H1 (cell line): ENCODE results near the gene GALNT15. TPM values are rescaled to one million over a fixed set of nuclear protein-coding genes. Genes with fewer than 3 reads are reported as not detected.

ENCODE experiments used
- CTCF ChIA-PET: fragments of 300-600 bp; sonication (Branson Sonifier 250); formaldehyde crosslinking; loops from one replicate; lab custom pipeline; 2021; ENCODE audit not compliant: partially characterized antibody; lab: Charles Lee
- POLR2A ChIA-PET: fragments of 300-600 bp; sonication (Branson Sonifier 250); formaldehyde crosslinking; loops from one replicate; lab custom pipeline; 2021; ENCODE audit warnings: inconsistent platforms; ENCODE audit not compliant: partially characterized antibody; lab: Charles Lee
- DNase-seq, 2 experiments: peaks; one replicate each; pipeline versions ENCODE4 v3.0.0 to v3.0.0-alpha.2; 2010 to 2022; ENCODE audit warnings: low spot score in 2 of 2, low read depth in 1 of 2, mixed read lengths in 1 of 2
- FAIRE-seq: peaks from 2 replicates; lab custom pipeline; 2011; peaks lifted over from hg19 to GRCh38; lab: Jason Lieb, UNC
- H2AFZ ChIP-seq: 2 replicates; pipeline ENCODE4 v1.8.1; 2012; ENCODE audit warnings: low read length, inconsistent platforms
- H2AK5ac ChIP-seq: 2 replicates; pipeline ENCODE4 v1.6.1; 2013; ENCODE audit warnings: low read depth, low read length
- H2BK120ac ChIP-seq: replicated peaks from 2 replicates; pipeline ENCODE3; 2013; ENCODE audit warnings: low read depth, low read length, inconsistent platforms
- H2BK12ac ChIP-seq: 2 replicates; pipeline ENCODE4 v1.6.1; 2013; ENCODE audit warnings: low read depth, low read length
- H2BK15ac ChIP-seq: 2 replicates; pipeline ENCODE4 v1.6.1; 2013; ENCODE audit warnings: low read length
- H2BK20ac ChIP-seq: 2 replicates; pipeline ENCODE4 v1.6.1; 2013; ENCODE audit warnings: low read length
- H2BK5ac ChIP-seq: 2 replicates; pipeline ENCODE4 v1.6.1; 2013; ENCODE audit warnings: low read depth, low read length
- H3K14ac ChIP-seq: 2 replicates; pipeline ENCODE4 v1.6.1; 2013; ENCODE audit warnings: inconsistent platforms; ENCODE audit not compliant: insufficient read length
- H3K18ac ChIP-seq: 2 replicates; pipeline ENCODE4 v1.6.1; 2013; ENCODE audit warnings: low read length; ENCODE audit errors: extremely low read depth
- H3K23ac ChIP-seq: 2 replicates; pipeline ENCODE4 v1.6.1; 2013; ENCODE audit warnings: inconsistent platforms; ENCODE audit not compliant: insufficient read length
- H3K23me2 ChIP-seq: 2 replicates; pipeline ENCODE4 v1.6.1; 2013; ENCODE audit warnings: low read depth, low read length
- H3K27ac ChIP-seq: 2 replicates; pipeline ENCODE4 v1.6.1; 2011; ENCODE audit warnings: low read depth, low read length, inconsistent platforms
- H3K27me3 ChIP-seq, 4 experiments: replicated peaks in 1 of 4; 1 replicate in 1 of 4; 2 replicates in 3 of 4; pipeline versions ENCODE4 v1.6.1 to v1.8.1; 2011 to 2013; ENCODE audit warnings: low read length in 3 of 4, mild to moderate bottlenecking in 3 of 4, inconsistent platforms in 2 of 4, mixed read lengths in 2 of 4, moderate library complexity in 1 of 4; ENCODE audit not compliant: control insufficient read depth in 3 of 4, insufficient read depth in 3 of 4; ENCODE audit errors: extremely low read depth in 1 of 4
- H3K36me3 ChIP-seq, 4 experiments: 2 replicates each; pipeline versions ENCODE4 v1.6.1 to v1.8.1; 2011 to 2013; ENCODE audit warnings: mild to moderate bottlenecking in 4 of 4, low read length in 3 of 4, moderate library complexity in 2 of 4, control low read depth in 1 of 4, inconsistent platforms in 1 of 4; ENCODE audit not compliant: insufficient read depth in 4 of 4, control insufficient read depth in 2 of 4
- H3K4ac ChIP-seq: replicated peaks from 2 replicates; pipeline ENCODE3; 2013; ENCODE audit warnings: low read length, low read depth, mixed read lengths, inconsistent platforms; ENCODE audit not compliant: insufficient read length
- H3K4me1 ChIP-seq, 4 experiments: replicated peaks in 1 of 4; 1 replicate in 1 of 4; 2 replicates in 3 of 4; pipeline versions ENCODE4 v1.6.1 to v1.8.1; 2011 to 2013; ENCODE audit warnings: low read length in 3 of 4, inconsistent platforms in 2 of 4, mixed read lengths in 1 of 4; ENCODE audit not compliant: insufficient read depth in 4 of 4, control insufficient read depth in 3 of 4
- H3K4me2 ChIP-seq, 2 experiments: 2 replicates each; pipeline versions ENCODE4 v1.6.1 to v1.8.1; 2011 to 2013; ENCODE audit warnings: low read depth in 2 of 2, low read length in 2 of 2, control low read depth in 1 of 2, inconsistent platforms in 1 of 2, mild to moderate bottlenecking in 1 of 2; ENCODE audit not compliant: insufficient read depth in 1 of 2
- H3K4me3 ChIP-seq, 4 experiments: fragments of 200-600, 300-600 bp in 1 of 4; sonication (generic), shearing (Covaris generic), sonication (Bioruptor Twin) in 1 of 4; 2 replicates each; pipeline versions ENCODE4 v1.5.1 to v1.8.1; 2011 to 2016; ENCODE audit warnings: low read length in 4 of 4, low read depth in 3 of 4, control low read depth in 2 of 4, inconsistent platforms in 2 of 4, mild to moderate bottlenecking in 2 of 4, mixed read lengths in 1 of 4, moderate library complexity in 1 of 4; ENCODE audit not compliant: insufficient read depth in 2 of 4; ENCODE audit errors: extremely low read depth in 1 of 4
- H3K56ac ChIP-seq: replicated peaks from 2 replicates; pipeline ENCODE3; 2013; ENCODE audit warnings: low read depth, mild to moderate bottlenecking, mixed read lengths, low read length, inconsistent platforms; ENCODE audit not compliant: insufficient read length
- H3K79me1 ChIP-seq: 2 replicates; pipeline ENCODE4 v1.6.1; 2013; ENCODE audit warnings: low read depth, low read length, control low read depth
- H3K79me2 ChIP-seq, 2 experiments: 2 replicates each; pipeline versions ENCODE4 v1.6.1 to v1.8.1; 2012 to 2013; ENCODE audit warnings: low read length in 2 of 2, mild to moderate bottlenecking in 2 of 2, inconsistent platforms in 1 of 2; ENCODE audit not compliant: insufficient read depth in 2 of 2, control insufficient read depth in 1 of 2
- H3K9ac ChIP-seq, 4 experiments: replicated peaks in 1 of 4; 1 replicate in 1 of 4; 2 replicates in 3 of 4; pipeline versions ENCODE4 v1.6.1 to v1.8.1; 2011 to 2013; ENCODE audit warnings: low read depth in 3 of 4, low read length in 3 of 4, control low read depth in 2 of 4, mild to moderate bottlenecking in 2 of 4, moderate library complexity in 2 of 4, inconsistent platforms in 1 of 4; ENCODE audit errors: extremely low read depth in 1 of 4
- H3K9me3 ChIP-seq, 2 experiments: 2 replicates each; pipeline versions ENCODE4 v1.6.1 to v1.8.1; 2012 to 2013; ENCODE audit warnings: mild to moderate bottlenecking in 2 of 2, moderate library complexity in 2 of 2, control low read depth in 1 of 2, inconsistent platforms in 1 of 2, low read depth in 1 of 2, low read length in 1 of 2, mixed read lengths in 1 of 2; ENCODE audit not compliant: insufficient read depth in 2 of 2
- H4K20me1 ChIP-seq, 2 experiments: replicated peaks in 1 of 2; 2 replicates each; pipeline versions ENCODE3 to v1.8.1; 2011 to 2013; ENCODE audit warnings: inconsistent platforms in 2 of 2, low read length in 2 of 2, mild to moderate bottlenecking in 1 of 2; ENCODE audit not compliant: insufficient read depth in 2 of 2, control insufficient read depth in 1 of 2
- H4K5ac ChIP-seq: 2 replicates; pipeline ENCODE4 v1.6.1; 2013; ENCODE audit warnings: low read length, low read depth, mixed read lengths, inconsistent platforms; ENCODE audit not compliant: insufficient read length
- H4K8ac ChIP-seq: 2 replicates; pipeline ENCODE4 v1.8.0; 2013; ENCODE audit warnings: mild to moderate bottlenecking, moderate library complexity, low read length, inconsistent platforms; ENCODE audit not compliant: insufficient read depth; ENCODE audit errors: extremely low read depth
- H4K91ac ChIP-seq: replicated peaks from 2 replicates; pipeline ENCODE3; 2013; ENCODE audit warnings: low read length, mixed read lengths, inconsistent platforms; ENCODE audit not compliant: insufficient read length
- E2F6 ChIP-seq: IDR thresholded peaks from 2 replicates; pipeline ENCODE4 v1.6.1; 2012; ENCODE audit warnings: inconsistent platforms
- KDM5A ChIP-seq: fragments of 200-600 bp; IDR thresholded peaks from 2 replicates; pipeline ENCODE4 v1.7.1; 2012; ENCODE audit warnings: mild to moderate bottlenecking, low read length, inconsistent platforms, mixed read lengths
- SAP30 ChIP-seq: fragments of 300-600 bp; sonication (generic); IDR thresholded peaks from 2 replicates; pipeline ENCODE4 v1.7.1; 2012; ENCODE audit warnings: low read length, moderate library complexity, mild to moderate bottlenecking, inconsistent platforms; ENCODE audit not compliant: insufficient read depth, insufficient replicate concordance
- TBP ChIP-seq: IDR thresholded peaks from 2 replicates; pipeline ENCODE4 v1.6.1; 2011; ENCODE audit warnings: low read depth, low read length, improper control_type of control experiment
- WGBS, 2 experiments: shearing (Covaris generic) in 1 of 2; methylation state at CpG; one replicate each; pipeline versions ENCODE4 v1.1.6 to v1.1.7; 2013 to 2015; ENCODE audit warnings: low lambda C conversion rate in 2 of 2, mixed read lengths in 2 of 2, inconsistent platforms in 1 of 2, low coverage in 1 of 2, missing lambda C conversion rate in 1 of 2; ENCODE audit not compliant: insufficient replicate concordance in 2 of 2, insufficient coverage in 1 of 2, insufficient read length in 1 of 2; ENCODE audit errors: extremely low coverage in 1 of 2, missing lambda C conversion rate in 1 of 2; 5-methylcytosine and 5-hydroxymethylcytosine counted together
- polyA plus RNA-seq, 7 experiments: library from polyadenylated mRNA; depleted of rRNA in 3 of 7; stranded (reverse) in 5 of 7; unstranded in 2 of 7; fragments of >200 nt in 5 of 7; fragments of 200-250 nt in 2 of 7; gene quantifications; 1 replicate in 5 of 7; 2 replicates in 1 of 7; 4 replicates in 1 of 7; pipeline versions ENCODE4 v1.2.1 to v1.2.3, GENCODE V29; 2011 to 2013; ENCODE audit warnings: missing spikeins in 2 of 7, mixed read lengths in 2 of 7
- total RNA-seq: library from RNA; stranded (reverse); fragmentation: NEBNext Ultra II Directional; extraction: Animal tissue kit (Norgen Biotek cat#: 25700); gene quantifications from 2 replicates; pipeline ENCODE4 v1.2.1, GENCODE V29; 2021
- TF ChIP-seq, protein P1 (sequence below): IDR thresholded peaks from 2 replicates; pipeline ENCODE4 v1.6.1; 2012; ENCODE audit warnings: low read length, inconsistent platforms
- TF ChIP-seq, protein P2 (sequence below), 3 experiments: IDR thresholded peaks; 1 replicate in 2 of 3; 2 replicates in 1 of 3; pipeline versions ENCODE4 v1.5.1 to v1.6.1; 2011; ENCODE audit warnings: low read length in 3 of 3, mild to moderate bottlenecking in 3 of 3, inconsistent platforms in 2 of 3, low read depth in 1 of 3, moderate library complexity in 1 of 3; ENCODE audit not compliant: insufficient read depth in 1 of 3; ENCODE audit errors: control extremely low read depth in 1 of 3

Gene GALNT15
- total and polyA plus RNA-seq, 2 of the 8 experiments (the other 6 are each of a cell fraction or from before 2014, with no cell fraction given): 0.02 TPM; not detected in 1

- TF ChIP-seq TBP: no peak
- TF ChIP-seq, protein P1, sequence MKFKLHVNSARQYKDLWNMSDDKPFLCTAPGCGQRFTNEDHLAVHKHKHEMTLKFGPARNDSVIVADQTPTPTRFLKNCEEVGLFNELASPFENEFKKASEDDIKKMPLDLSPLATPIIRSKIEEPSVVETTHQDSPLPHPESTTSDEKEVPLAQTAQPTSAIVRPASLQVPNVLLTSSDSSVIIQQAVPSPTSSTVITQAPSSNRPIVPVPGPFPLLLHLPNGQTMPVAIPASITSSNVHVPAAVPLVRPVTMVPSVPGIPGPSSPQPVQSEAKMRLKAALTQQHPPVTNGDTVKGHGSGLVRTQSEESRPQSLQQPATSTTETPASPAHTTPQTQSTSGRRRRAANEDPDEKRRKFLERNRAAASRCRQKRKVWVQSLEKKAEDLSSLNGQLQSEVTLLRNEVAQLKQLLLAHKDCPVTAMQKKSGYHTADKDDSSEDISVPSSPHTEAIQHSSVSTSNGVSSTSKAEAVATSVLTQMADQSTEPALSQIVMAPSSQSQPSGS: no peak
- TF ChIP-seq KDM5A: no peak
- TF ChIP-seq, protein P2, sequence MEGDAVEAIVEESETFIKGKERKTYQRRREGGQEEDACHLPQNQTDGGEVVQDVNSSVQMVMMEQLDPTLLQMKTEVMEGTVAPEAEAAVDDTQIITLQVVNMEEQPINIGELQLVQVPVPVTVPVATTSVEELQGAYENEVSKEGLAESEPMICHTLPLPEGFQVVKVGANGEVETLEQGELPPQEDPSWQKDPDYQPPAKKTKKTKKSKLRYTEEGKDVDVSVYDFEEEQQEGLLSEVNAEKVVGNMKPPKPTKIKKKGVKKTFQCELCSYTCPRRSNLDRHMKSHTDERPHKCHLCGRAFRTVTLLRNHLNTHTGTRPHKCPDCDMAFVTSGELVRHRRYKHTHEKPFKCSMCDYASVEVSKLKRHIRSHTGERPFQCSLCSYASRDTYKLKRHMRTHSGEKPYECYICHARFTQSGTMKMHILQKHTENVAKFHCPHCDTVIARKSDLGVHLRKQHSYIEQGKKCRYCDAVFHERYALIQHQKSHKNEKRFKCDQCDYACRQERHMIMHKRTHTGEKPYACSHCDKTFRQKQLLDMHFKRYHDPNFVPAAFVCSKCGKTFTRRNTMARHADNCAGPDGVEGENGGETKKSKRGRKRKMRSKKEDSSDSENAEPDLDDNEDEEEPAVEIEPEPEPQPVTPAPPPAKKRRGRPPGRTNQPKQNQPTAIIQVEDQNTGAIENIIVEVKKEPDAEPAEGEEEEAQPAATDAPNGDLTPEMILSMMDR (IDR thresholded peaks at IDR 0.05; ENCODE audit: control extremely low read depth in 1 of 3, insufficient read depth in 1 of 3, low read depth in 1 of 3, low read length in 3 of 3): no peak
- TF ChIP-seq E2F6: no peak
- no peak for TF ChIP-seq SAP30
- no peak overlapping the region for H3K56ac ChIP-seq
- no peak overlapping the region for H3K4ac ChIP-seq
- H4K5ac ChIP-seq: no peak overlapping the region
- no peak overlapping the region for H4K8ac ChIP-seq
- H4K91ac ChIP-seq: no peak overlapping the region
- no peak overlapping the region for H3K14ac ChIP-seq
- no peaks in the 10 kb centered on the region for H3K79me1 ChIP-seq
- H2AFZ ChIP-seq: no peak overlapping the region
- H2BK120ac ChIP-seq: no peak overlapping the region
- H2AK5ac ChIP-seq: no peak overlapping the region
- 53% methylated on average over 2 of the region's 2 CpGs; no CpG with 5 or more reads in 1 of the 2 experiments for WGBS, 2 experiments
- no peak overlapping the region for H2BK12ac ChIP-seq
- no peaks in the 10 kb centered on the region for H4K20me1 ChIP-seq
- H3K4me2 ChIP-seq: no peak overlapping the region
- no peak overlapping the region for H2BK15ac ChIP-seq
- H2BK20ac ChIP-seq: no peak overlapping the region
- H3K9ac ChIP-seq: no peak overlapping the region
- H3K18ac ChIP-seq: no peak overlapping the region
- no peaks in the 10 kb centered on the region for H3K36me3 ChIP-seq
- H3K27ac ChIP-seq: no peak overlapping the region
- H3K23ac ChIP-seq: no peak overlapping the region
- no peaks in the 10 kb centered on the region for H3K27me3 ChIP-seq
- ChIA-PET POLR2A (interaction anchor here (1.0 kb wide), 1 partner anchor 142 kb away, joined by 3 read pairs; no protein-coding TSS in a partner anchor), CTCF (interaction anchor here (0.9 to 1.5 kb wide), 4 partner anchors 14 to 162 kb away, joined by 3 to 6 read pairs (median 4); no protein-coding TSS in a partner anchor)
- peaks cover 0 to 3% of the 10 kb centered on the region in 2 experiments; a peak in 2 of 4 replicates for H3K9me3 ChIP-seq
- H3K23me2 ChIP-seq: no peaks in the 10 kb centered on the region
- DNase-seq (no peak), FAIRE-seq (no peak)
- no peak overlapping the region for H2BK5ac ChIP-seq
- H3K4me3 ChIP-seq: no peak overlapping the region
- no peaks in the 10 kb centered on the region for H3K79me2 ChIP-seq
- no peaks in the 10 kb centered on the region for H3K4me1 ChIP-seq
These were observed 38.4 kb upstream of the GALNT15 start for GRCh38 chr3:16136055-16136454.
